HT-29 (cell line): Measurements from ENCODE around the gene SF3B6. TPM values are rescaled to one million over a fixed set of nuclear protein-coding genes. Genes with fewer than 3 reads are reported as not detected.
"Not testable (repeated sequence)": the region's sequence is repeated elsewhere in the genome, so short reads cannot be mapped to it uniquely, and the experiment has no call there.

Experiments
- DNase-seq: peaks from one replicate; pipeline ENCODE4 v3.0.0-alpha.2; 2015; ENCODE audit warnings: low spot score
- total RNA-seq: library from RNA; depleted of rRNA; stranded (reverse); fragments of >200 nt; shearing (Covaris generic); gene quantifications from 2 replicates; pipeline ENCODE4 v1.2.3, GENCODE V29; 2014

The SF3B6 gene
- total RNA-seq, 1 experiment from 2014 or later, result 112 TPM

DNA sequence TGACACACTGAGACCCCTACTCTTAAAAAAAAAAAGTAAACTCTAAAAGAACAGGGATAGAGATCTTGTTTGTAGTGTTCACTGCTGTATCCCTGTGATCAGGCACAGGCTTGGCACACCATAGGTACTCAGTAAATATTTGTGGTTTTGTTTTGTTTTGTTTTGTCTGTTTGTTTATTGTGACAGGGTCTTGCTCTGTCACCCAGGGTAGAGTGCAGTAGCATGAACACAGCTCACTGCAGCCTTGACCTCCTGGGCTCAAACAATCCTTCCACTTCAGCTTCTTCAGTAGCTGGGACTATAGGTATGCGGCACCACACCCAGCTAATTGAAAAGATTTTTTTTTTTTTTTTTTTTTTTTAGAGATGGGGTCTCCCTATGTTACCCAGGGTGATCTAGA is 23.2 kb downstream of the SF3B6 start:
- no peak for DNase-seq

DNA sequence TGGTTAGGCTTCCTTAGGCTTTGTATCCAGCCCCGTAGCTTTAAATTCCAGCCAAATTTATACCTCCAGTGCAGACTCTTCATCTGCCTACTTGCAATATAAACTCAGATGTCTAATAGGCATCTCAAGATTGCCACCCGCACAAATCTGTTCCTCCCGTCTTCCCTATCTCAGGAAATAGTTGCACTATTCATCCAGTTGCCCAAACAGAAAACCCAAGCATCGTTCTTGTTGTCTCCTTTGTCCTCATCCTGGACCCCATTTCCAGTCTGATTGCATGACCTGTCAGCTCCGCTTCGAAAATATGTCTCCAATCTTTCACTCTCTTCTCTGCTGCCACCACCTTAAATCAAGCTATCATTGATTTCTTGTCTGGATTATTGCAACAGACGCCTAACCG is 24.3 kb downstream of the SF3B6 start:
- no peak for DNase-seq

DNA sequence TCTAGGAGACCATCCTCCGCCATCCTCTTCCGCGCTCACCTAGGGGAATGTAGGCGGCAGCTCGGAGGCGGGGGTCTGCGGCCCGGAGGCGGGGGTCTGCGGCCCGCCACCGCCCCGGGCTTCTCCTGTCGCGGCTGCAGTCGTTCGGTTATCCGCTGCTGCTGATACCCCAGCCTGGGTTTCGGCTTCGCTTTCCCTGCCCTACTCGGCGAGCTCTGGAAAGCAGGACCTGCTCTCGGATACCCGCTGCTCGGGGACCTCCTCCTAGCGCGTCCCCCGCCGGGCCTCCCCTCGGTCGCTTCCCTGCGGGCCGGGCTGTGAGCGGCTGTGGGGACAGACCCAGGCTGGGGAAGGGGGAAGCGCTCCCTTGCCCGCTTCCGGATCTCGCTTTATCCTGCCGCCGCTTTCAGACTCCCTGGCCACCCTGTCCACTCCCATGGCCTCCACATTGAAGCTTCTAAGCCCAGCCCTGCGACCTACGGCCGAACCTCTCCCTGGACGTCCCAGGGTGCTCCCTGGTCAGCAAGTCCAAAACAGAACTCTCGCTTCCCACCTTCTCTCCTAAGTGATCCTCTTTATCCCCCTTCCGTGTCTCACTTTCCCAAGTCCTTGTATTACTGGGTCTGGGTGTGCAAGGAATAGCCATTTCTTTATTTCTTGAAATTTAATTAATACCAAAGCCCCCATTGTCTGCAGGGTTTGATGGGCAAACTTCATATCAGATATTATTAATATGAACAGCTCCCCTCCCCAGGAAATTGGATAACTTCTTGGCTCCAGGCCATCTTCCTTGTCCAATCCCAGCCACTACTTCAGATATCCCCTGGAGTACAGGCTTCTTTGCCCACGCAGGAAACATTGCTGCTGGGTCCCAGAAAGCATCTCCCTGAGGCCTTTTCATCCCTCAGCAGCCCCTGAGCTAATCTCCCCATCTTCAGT is 25.8 kb downstream of the SF3B6 start:
- no peak for DNase-seq

GRCh38 chr2:24049485-24050021 is 26.6 kb downstream of the SF3B6 start, which contains the start of gene FKBP1B:
FKBP1B (plus strand) TSS chr2:24049741; CDS start chr2:24049850, 109 bp downstream.
- no peak for DNase-seq

- DNase-seq, result no peak
Measured at GRCh38 chr2:24048769-24049484, 27.2 kb downstream of the SF3B6 start.

DNA sequence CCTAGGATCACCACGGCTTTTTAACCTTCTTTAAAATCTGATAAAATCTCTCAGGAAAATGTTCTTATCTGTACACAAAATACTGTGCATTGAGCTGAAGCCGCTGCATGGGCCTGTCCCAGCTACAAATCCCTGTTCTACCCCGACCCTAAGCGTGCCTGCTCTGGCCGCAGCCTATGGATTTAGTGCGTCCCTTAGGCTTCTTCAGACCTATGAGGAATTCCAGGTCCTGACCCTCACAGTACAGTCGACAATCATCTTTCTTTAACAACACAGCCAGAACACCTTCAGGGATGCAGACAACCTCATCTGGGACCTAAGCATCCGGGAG is 28.5 kb downstream of the SF3B6 start:
- DNase-seq, result no peak

GRCh38 chr2:24046930-24047702 is 29.0 kb downstream of the SF3B6 start, which contains the start of gene WDCP:
WDCP (minus strand) TSS chr2:24047391; CDS start chr2:24039494, 7,897 bp downstream.
- peak; percentile 97 for DNase-seq

DNA sequence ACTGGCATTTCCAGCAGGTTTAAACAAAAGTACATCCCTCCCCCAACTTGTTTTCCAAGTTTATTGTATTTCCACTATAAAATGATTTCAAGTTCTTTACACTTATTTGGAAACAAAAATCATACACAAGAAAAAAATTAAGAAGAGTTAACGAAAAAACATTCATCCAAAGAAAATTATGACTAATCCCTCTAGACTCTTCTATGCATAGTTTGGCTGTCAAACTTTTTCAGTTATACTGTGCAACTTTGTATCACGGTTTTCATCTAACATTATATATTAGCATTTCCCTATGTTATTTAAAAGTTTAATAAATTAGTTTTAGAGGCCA is 29.6 kb downstream of the SF3B6 start:
- no peak for DNase-seq

DNA sequence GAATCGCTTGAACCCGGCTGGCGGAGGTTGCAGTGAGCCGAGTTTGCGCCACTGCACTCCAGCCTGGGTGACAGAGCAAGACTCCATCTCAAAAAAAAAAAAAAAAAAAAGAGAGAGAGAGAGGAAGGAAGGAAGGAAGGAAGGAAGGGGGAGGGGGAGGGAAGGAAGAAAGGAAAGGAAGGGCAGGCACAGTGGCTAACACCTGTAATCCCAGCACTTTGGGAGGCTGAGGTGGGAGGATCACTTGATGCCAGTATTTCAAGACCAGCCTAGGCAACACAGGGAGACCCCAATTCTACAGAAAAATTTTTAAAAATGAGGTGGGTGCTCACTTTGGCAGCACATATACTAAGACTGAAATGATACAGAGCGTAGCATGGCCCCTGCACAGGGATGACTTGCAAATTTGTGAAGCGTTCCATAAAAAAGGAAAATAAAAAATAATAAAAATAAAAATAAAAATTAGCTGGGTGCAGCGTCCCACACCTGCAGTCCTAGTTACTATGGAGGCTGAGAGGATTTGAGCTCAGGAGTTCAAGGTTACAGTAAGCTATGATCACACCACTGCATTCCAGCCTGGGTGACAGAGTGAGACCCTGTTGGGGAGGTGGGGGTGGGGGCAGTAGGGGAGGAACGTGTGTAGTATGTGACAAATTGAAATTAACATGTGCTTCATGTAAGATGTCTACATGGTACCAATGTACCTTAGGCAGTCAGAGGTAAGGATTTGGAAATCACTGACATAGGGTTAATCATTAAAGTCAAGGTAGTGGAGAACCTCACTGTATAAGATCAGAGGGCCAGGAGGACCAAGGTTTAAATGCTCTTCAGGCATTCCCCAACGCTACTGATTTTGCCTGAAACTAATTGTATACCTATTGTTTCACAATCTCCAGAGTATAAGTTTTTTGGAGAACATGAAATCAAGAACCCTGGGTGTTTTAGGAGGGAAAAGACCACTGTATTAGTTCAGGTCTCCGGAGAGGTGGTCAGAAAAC is 30.3 kb downstream of the SF3B6 start:
- DNase-seq, result no peak

DNA sequence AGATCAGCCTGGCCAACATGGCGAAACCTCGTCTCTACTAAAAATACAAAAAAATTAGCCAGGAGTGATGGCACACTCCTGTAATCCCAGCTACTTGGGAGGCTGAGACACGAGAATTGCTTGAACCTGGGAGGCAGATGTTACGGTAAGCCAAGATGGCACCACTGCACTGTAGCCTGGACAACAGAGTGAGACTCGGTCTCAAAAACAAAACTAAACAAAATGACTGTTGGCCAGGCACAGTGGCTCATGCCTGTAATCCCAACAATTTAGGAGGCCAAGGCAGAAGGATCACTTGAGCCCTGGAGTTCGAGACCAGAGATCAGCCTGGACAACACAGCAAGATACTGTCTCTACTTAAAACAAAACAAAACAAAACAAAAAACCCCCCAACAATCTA is 33.0 kb downstream of the SF3B6 start:
- DNase-seq, result not testable (repeated sequence)

- DNase-seq, result no peak
Measured at GRCh38 chr2:24040511-24040910, 35.6 kb downstream of the SF3B6 start.

- no peak for DNase-seq
Measured at GRCh38 chr2:24038786-24039499, 37.2 kb downstream of the SF3B6 start.

GRCh38 chr2:24026233-24026632 is 49.9 kb downstream of the SF3B6 start:
- no peak for DNase-seq

- DNase-seq, result no peak
Measured at GRCh38 chr2:24024996-24025663, 51.0 kb downstream of the SF3B6 start.

DNA sequence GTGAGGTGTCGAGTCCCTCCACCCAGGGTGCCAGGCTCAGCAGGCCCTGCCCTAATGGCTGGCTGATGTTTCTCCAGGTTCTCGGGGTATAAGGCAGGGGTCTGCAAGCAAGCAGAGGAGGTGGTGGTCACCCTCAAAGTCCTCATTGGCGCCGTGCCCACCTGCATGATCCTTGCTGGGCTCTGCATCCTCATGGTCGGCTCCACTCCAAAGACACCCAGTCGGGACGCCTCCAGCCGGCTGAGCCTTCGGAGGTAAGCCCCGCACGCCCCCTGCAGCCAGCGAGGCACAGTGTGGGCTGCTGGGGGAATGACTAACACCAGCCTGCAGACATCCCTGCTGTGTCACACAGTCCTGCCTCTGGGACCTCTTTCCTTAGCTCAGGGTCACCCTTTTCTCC is 52.1 kb downstream of the SF3B6 start:
- DNase-seq, result no peak

DNA sequence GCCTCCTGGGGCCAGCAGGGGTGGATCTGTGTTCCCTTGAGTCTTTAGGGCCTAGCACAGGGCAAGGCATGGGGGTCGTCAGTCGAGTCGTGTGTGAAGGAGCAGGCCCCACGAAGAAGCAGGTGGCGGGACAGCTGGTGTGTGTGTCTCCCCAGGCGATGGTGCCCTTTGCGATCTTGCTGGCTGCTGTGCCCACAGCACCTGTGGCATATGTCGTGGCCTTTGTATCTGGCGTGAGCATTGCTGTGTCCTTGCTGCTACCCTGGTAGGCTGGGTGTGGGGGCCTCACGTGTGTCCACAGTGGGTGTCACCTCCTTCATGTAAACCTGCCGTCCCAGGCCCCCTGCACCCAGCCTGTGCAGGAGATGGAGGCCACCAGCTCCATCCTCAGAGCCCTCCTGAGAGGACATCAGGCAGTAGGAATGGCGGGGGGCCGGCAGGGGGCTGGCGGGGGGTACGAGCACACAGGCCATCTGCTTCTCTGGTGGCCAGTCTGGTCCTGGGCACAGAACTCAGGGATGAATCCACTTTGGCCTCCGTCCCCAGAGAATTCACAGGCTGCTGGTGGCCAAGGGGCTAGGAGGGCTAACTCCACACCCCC is 53.1 kb downstream of the SF3B6 start:
- DNase-seq, result no peak

GRCh38 chr2:24022324-24022974 is 53.7 kb downstream of the SF3B6 start:
- DNase-seq, result no peak
